Measurements from ENCODE around the gene RNF133.
"Not testable (repeated sequence)": the region's sequence is repeated elsewhere in the genome, so short reads cannot be mapped to it uniquely, and the experiment has no call there.

RNF133 gene

GRCh38 chr7:122692769-122693309 lies 6.1 kb downstream of the RNF133 start:
- in situ Hi-C loops (cut with HindIII; ENCODE audit: low pct_ligation_motif_present, low pct_unique_long_range_greater_than_20kb, low sequenced_read_pairs): no loop called here
- no peak for DNase-seq

- no peak for DNase-seq
- in situ Hi-C loops (cut with HindIII; ENCODE audit: low pct_ligation_motif_present, low pct_unique_long_range_greater_than_20kb, low sequenced_read_pairs): no loop called here
Observed at GRCh38 chr7:122691569-122692235, 7.2 kb downstream of the RNF133 start.

- in situ Hi-C loops (cut with HindIII; ENCODE audit: low pct_ligation_motif_present, low pct_unique_long_range_greater_than_20kb, low sequenced_read_pairs): no loop called here
- DNase-seq: no peak
Observed at GRCh38 chr7:122689346-122690109, 9.4 kb downstream of the RNF133 start.

- DNase-seq: no peak
- in situ Hi-C loops (cut with HindIII; ENCODE audit: low pct_ligation_motif_present, low pct_unique_long_range_greater_than_20kb, low sequenced_read_pairs): no loop called here
Observed at GRCh38 chr7:122688400-122688998, 10.4 kb downstream of the RNF133 start.

- in situ Hi-C loops (cut with HindIII; ENCODE audit: low pct_ligation_motif_present, low pct_unique_long_range_greater_than_20kb, low sequenced_read_pairs): no loop called here
- no peak for DNase-seq
Observed at GRCh38 chr7:122686360-122686878, 12.5 kb downstream of the RNF133 start.

GRCh38 chr7:122684504-122684903 lies 14.4 kb downstream of the RNF133 start:
- no peak for DNase-seq
- in situ Hi-C loops (cut with HindIII; ENCODE audit: low pct_ligation_motif_present, low pct_unique_long_range_greater_than_20kb, low sequenced_read_pairs): no loop called here

- no peak for DNase-seq
- in situ Hi-C loops (cut with HindIII; ENCODE audit: low pct_ligation_motif_present, low pct_unique_long_range_greater_than_20kb, low sequenced_read_pairs): no loop called here
Observed at GRCh38 chr7:122682815-122683550, 15.9 kb downstream of the RNF133 start.

- in situ Hi-C loops (cut with HindIII; ENCODE audit: low pct_ligation_motif_present, low pct_unique_long_range_greater_than_20kb, low sequenced_read_pairs): not testable (repeated sequence)
Observed at GRCh38 chr7:122681186-122681585, 17.7 kb downstream of the RNF133 start.

GRCh38 chr7:122679813-122680212 lies 19.1 kb downstream of the RNF133 start:
- in situ Hi-C loops (cut with HindIII; ENCODE audit: low pct_ligation_motif_present, low pct_unique_long_range_greater_than_20kb, low sequenced_read_pairs): no loop called here
- peak; percentile 14 for DNase-seq

More at GRCh38 chr7:122681186-122681585, 17.7 kb downstream of the RNF133 start:
- not testable (repeated sequence) for DNase-seq

GRCh38 chr7:122679269-122679709 lies 19.6 kb downstream of the RNF133 start:
- in situ Hi-C loops (cut with HindIII; ENCODE audit: low pct_ligation_motif_present, low pct_unique_long_range_greater_than_20kb, low sequenced_read_pairs): not testable (repeated sequence)
- peak; percentile 60 for DNase-seq

GRCh38 chr7:122677149-122677548 lies 21.8 kb downstream of the RNF133 start:
- in situ Hi-C loops (cut with HindIII; ENCODE audit: low pct_ligation_motif_present, low pct_unique_long_range_greater_than_20kb, low sequenced_read_pairs): no loop called here
- no peak for DNase-seq

- DNase-seq: no peak
- in situ Hi-C loops (cut with HindIII; ENCODE audit: low pct_ligation_motif_present, low pct_unique_long_range_greater_than_20kb, low sequenced_read_pairs): no loop called here
Observed at GRCh38 chr7:122676466-122676865, 22.5 kb downstream of the RNF133 start.

- in situ Hi-C loops (cut with HindIII; ENCODE audit: low pct_ligation_motif_present, low pct_unique_long_range_greater_than_20kb, low sequenced_read_pairs): no loop called here
- no peak for DNase-seq
Observed at GRCh38 chr7:122675621-122676020, 23.3 kb downstream of the RNF133 start.

- in situ Hi-C loops (cut with HindIII; ENCODE audit: low pct_ligation_motif_present, low pct_unique_long_range_greater_than_20kb, low sequenced_read_pairs): no loop called here
- no peak for DNase-seq
Observed at GRCh38 chr7:122675011-122675410, 23.9 kb downstream of the RNF133 start.

GRCh38 chr7:122674502-122674901 lies 24.4 kb downstream of the RNF133 start:
- in situ Hi-C loops (cut with HindIII; ENCODE audit: low pct_ligation_motif_present, low pct_unique_long_range_greater_than_20kb, low sequenced_read_pairs): no loop called here

GRCh38 chr7:122673951-122674350 lies 25.0 kb downstream of the RNF133 start:
- DNase-seq: no peak
- in situ Hi-C loops (cut with HindIII; ENCODE audit: low pct_ligation_motif_present, low pct_unique_long_range_greater_than_20kb, low sequenced_read_pairs): no loop called here

More at GRCh38 chr7:122674502-122674901, 24.4 kb downstream of the RNF133 start:
- DNase-seq: no peak

GRCh38 chr7:122672536-122672935 lies 26.4 kb downstream of the RNF133 start:
- in situ Hi-C loops (cut with HindIII; ENCODE audit: low pct_ligation_motif_present, low pct_unique_long_range_greater_than_20kb, low sequenced_read_pairs): no loop called here
- DNase-seq: no peak

- in situ Hi-C loops (cut with HindIII; ENCODE audit: low pct_ligation_motif_present, low pct_unique_long_range_greater_than_20kb, low sequenced_read_pairs): no loop called here
- DNase-seq: no peak
Observed at GRCh38 chr7:122663733-122664132, 35.2 kb downstream of the RNF133 start.
